ENCODE results near the gene GALNT15. TPM values are rescaled to one million over a fixed set of nuclear protein-coding genes. Genes with fewer than 3 reads are reported as not detected.

Gene GALNT15
- total and polyA plus RNA-seq, 4 donors, result 2.8 to 9.7 (median 7.6) TPM

- no peak for DNase-seq
- Histone ChIP-seq H3K9me3 (ENCODE audit: control insufficient read depth in 4 of 4, insufficient read depth in 3 of 4, low read length in 3 of 4) (no peaks in the 10 kb centered on the region), H3K27ac (ENCODE audit: low read depth in 1 of 2, low read length in 1 of 2) (no peak overlapping the region), H3K9ac (ENCODE audit: insufficient read depth in 1 of 2, low read length in 2 of 2) (no peak overlapping the region), H3K4me3 (no peak overlapping the region), H3K4me1 (ENCODE audit: control insufficient read depth in 5 of 5, insufficient read depth in 5 of 5, low read length in 5 of 5) (peaks cover 0 to 12% (median 7%) of the 10 kb centered on the region in 5 donors), H3K36me3 (ENCODE audit: control insufficient read depth in 4 of 4, insufficient read depth in 4 of 4, low read length in 4 of 4) (no peaks in the 10 kb centered on the region), H3K27me3 (ENCODE audit: control insufficient read depth in 3 of 3, insufficient read depth in 3 of 3, low read length in 2 of 3) (no peaks in the 10 kb centered on the region)
- TF ChIP-seq CTCF (IDR thresholded peaks at IDR 0.05; ENCODE audit: control extremely low read depth, extremely low read depth), result no peak
- WGBS, 2 donors, result 97 to 99% methylated on average over 5 of the region's 5 CpGs
- ATAC-seq (ENCODE audit: insufficient read depth, low FRiP score), result no peak
These were observed 66.7 kb downstream of the GALNT15 start for GRCh38 chr3:16241225-16241624.

- WGBS, 2 donors, result 96 to 97% methylated on average over 5 of the region's 5 CpGs
- no peak for ATAC-seq (ENCODE audit: insufficient read depth, low FRiP score)
- Histone ChIP-seq H3K9me3 (ENCODE audit: control insufficient read depth in 4 of 4, insufficient read depth in 3 of 4, low read length in 3 of 4) (no peaks in the 10 kb centered on the region), H3K4me3 (no peak overlapping the region), H3K9ac (ENCODE audit: insufficient read depth in 1 of 2, low read length in 2 of 2) (no peak overlapping the region), H3K36me3 (ENCODE audit: control insufficient read depth in 4 of 4, insufficient read depth in 4 of 4, low read length in 4 of 4) (no peaks in the 10 kb centered on the region), H3K27me3 (ENCODE audit: control insufficient read depth in 3 of 3, insufficient read depth in 3 of 3, low read length in 2 of 3) (no peaks in the 10 kb centered on the region), H3K27ac (ENCODE audit: low read depth in 1 of 2, low read length in 1 of 2) (no peak overlapping the region), H3K4me1 (ENCODE audit: control insufficient read depth in 5 of 5, insufficient read depth in 5 of 5, low read length in 5 of 5) (peaks cover 0 to 12% (median 7%) of the 10 kb centered on the region in 5 donors)
- no peak for DNase-seq
- TF ChIP-seq CTCF (IDR thresholded peaks at IDR 0.05; ENCODE audit: control extremely low read depth, extremely low read depth), result no peak
These were observed 67.7 kb downstream of the GALNT15 start for GRCh38 chr3:16242177-16242576.

- no peak overlapping the region for H3K9ac ChIP-seq (ENCODE audit: insufficient read depth in 1 of 2, low read length in 2 of 2)
These were observed 69.4 kb downstream of the GALNT15 start for GRCh38 chr3:16243706-16244490.

More at GRCh38 chr3:16243706-16244490, 69.4 kb downstream of the GALNT15 start:
- no peak for TF ChIP-seq CTCF (IDR thresholded peaks at IDR 0.05; ENCODE audit: control extremely low read depth, extremely low read depth)
- DNase-seq (peak; percentile 21 to 53 (median 35)), ATAC-seq (ENCODE audit: insufficient read depth, low FRiP score) (no peak)
- peak overlapping the region in 1 of 2 donors; percentile 2 for H3K27ac ChIP-seq (ENCODE audit: low read depth in 1 of 2, low read length in 1 of 2)
- H3K27me3 ChIP-seq (ENCODE audit: control insufficient read depth in 3 of 3, insufficient read depth in 3 of 3, low read length in 2 of 3), result no peaks in the 10 kb centered on the region
- H3K9me3 ChIP-seq (ENCODE audit: control insufficient read depth in 4 of 4, insufficient read depth in 3 of 4, low read length in 3 of 4), result no peaks in the 10 kb centered on the region
- peaks cover 0 to 12% (median 7%) of the 10 kb centered on the region in 5 donors for H3K4me1 ChIP-seq (ENCODE audit: control insufficient read depth in 5 of 5, insufficient read depth in 5 of 5, low read length in 5 of 5)
- 48 to 52% methylated on average over 9 of the region's 9 CpGs for WGBS, 2 donors
- H3K4me3 ChIP-seq, result no peak overlapping the region
- no peaks in the 10 kb centered on the region for H3K36me3 ChIP-seq (ENCODE audit: control insufficient read depth in 4 of 4, insufficient read depth in 4 of 4, low read length in 4 of 4)

Measured in lung (tissue), 12 donors.